HL-60/S4 (cell line): ENCODE data around the gene BBX.

ENCODE experiments used
- in situ Hi-C: fragments of 300-500 bp; cut with MboI; formaldehyde crosslinking; loops from 2 replicates; pipeline ENCODE4 v1.14.3; 2022; ENCODE audit warnings: low sequenced_read_pairs

The BBX gene

GRCh38 chr3:107790612-107791011 is 267.9 kb downstream of the BBX start:
- in situ Hi-C loops = no loop called here

- in situ Hi-C loops = no loop called here
Observed at GRCh38 chr3:107791027-107791426, 268.3 kb downstream of the BBX start.

GRCh38 chr3:107791450-107791849 is 268.7 kb downstream of the BBX start:
- in situ Hi-C loops = no loop called here

GRCh38 chr3:107794664-107795443 is 272.1 kb downstream of the BBX start:
- in situ Hi-C loops = no loop called here

- in situ Hi-C loops = no loop called here
Observed at GRCh38 chr3:107795514-107796094, 272.8 kb downstream of the BBX start.

GRCh38 chr3:107796791-107797190 is 274.0 kb downstream of the BBX start:
- in situ Hi-C loops = no loop called here

- in situ Hi-C loops = no loop called here
Observed at GRCh38 chr3:107797586-107797985, 274.8 kb downstream of the BBX start.

- in situ Hi-C loops = no loop called here
Observed at GRCh38 chr3:107798381-107798780, 275.6 kb downstream of the BBX start.

- in situ Hi-C loops = no loop called here
Observed at GRCh38 chr3:107800710-107801109, 277.9 kb downstream of the BBX start.

GRCh38 chr3:107803170-107803569 is 280.4 kb downstream of the BBX start:
- in situ Hi-C loops = no loop called here

- in situ Hi-C loops = no loop called here
Observed at GRCh38 chr3:107806021-107806420, 283.3 kb downstream of the BBX start.

- in situ Hi-C loops = no loop called here
Observed at GRCh38 chr3:107806536-107806935, 283.8 kb downstream of the BBX start.

GRCh38 chr3:107810171-107811071 is 287.7 kb downstream of the BBX start:
- in situ Hi-C loops = no loop called here

- in situ Hi-C loops = no loop called here
Observed at GRCh38 chr3:107813026-107813425, 290.3 kb downstream of the BBX start.

- in situ Hi-C loops = no loop called here
Observed at GRCh38 chr3:107816107-107816506, 293.3 kb downstream of the BBX start.

- in situ Hi-C loops = no loop called here
Observed at GRCh38 chr3:107817076-107817475, 294.3 kb downstream of the BBX start.

- in situ Hi-C loops = no loop called here
Observed at GRCh38 chr3:107818025-107818424, 295.3 kb downstream of the BBX start.

- in situ Hi-C loops = no loop called here
Observed at GRCh38 chr3:107819656-107820055, 296.9 kb downstream of the BBX start.

GRCh38 chr3:107822308-107822707 is 299.5 kb downstream of the BBX start:
- in situ Hi-C loops = no loop called here

- in situ Hi-C loops = no loop called here
Observed at GRCh38 chr3:107824822-107825371, 302.1 kb downstream of the BBX start.

- in situ Hi-C loops = no loop called here
Observed at GRCh38 chr3:107825556-107825955, 302.8 kb downstream of the BBX start.
